Renal cortex interstitium (tissue), 15 donors: ENCODE measurements around the gene ZDHHC15. TPM values are rescaled to one million over a fixed set of nuclear protein-coding genes. Genes with fewer than 3 reads are reported as not detected.
"Not testable (repeated sequence)": the region's sequence is repeated elsewhere in the genome, so short reads cannot be mapped to it uniquely, and the experiment has no call there.

ENCODE experiments used
- DNase-seq, 11 donors: peaks; one replicate each; pipeline ENCODE4 v3.0.0-alpha.2; 2013; ENCODE audit warnings: low read depth in 9 of 11, low spot score in 4 of 11; ENCODE audit errors: extremely low read depth in 1 of 11
- long read RNA-seq, 16 experiments: transcript quantifications; one replicate each; lab custom pipeline, GENCODE V29; 2026
- polyA plus RNA-seq, 3 donors: library from polyadenylated mRNA; unstranded; fragments of 120-200 nt; gene quantifications; one replicate each; pipeline ENCODE4 v1.2.1, GENCODE V29; 2013; ENCODE audit not compliant: insufficient read length in 3 of 3

The ZDHHC15 gene
- 1 to 10 TPM; 6.2 to 7.8 (median 6.3) TPM for polyA plus RNA-seq
- long read RNA-seq, donor 1, full-length matches to known transcripts: 1 of 1 reads
- long read RNA-seq, donor 1, partial matches to known transcripts: 0 of 1 reads
- long read RNA-seq, donor 1, other reads (novel, unspliced or antisense): 0 of 1 reads
- long read RNA-seq, donor 2, full-length matches to known transcripts: 1 of 1 reads
- long read RNA-seq, donor 2, partial matches to known transcripts: 0 of 1 reads
- long read RNA-seq, donor 2, other reads (novel, unspliced or antisense): 0 of 1 reads
- long read RNA-seq, donor 3, full-length matches to known transcripts: 4 of 4 reads
- long read RNA-seq, donor 3, partial matches to known transcripts: 0 of 4 reads
- long read RNA-seq, donor 3, other reads (novel, unspliced or antisense): 0 of 4 reads
- long read RNA-seq, donor 4, full-length matches to known transcripts: 2 of 2 reads
- long read RNA-seq, donor 4, partial matches to known transcripts: 0 of 2 reads
- long read RNA-seq, donor 4, other reads (novel, unspliced or antisense): 0 of 2 reads
- long read RNA-seq, donor 5, full-length matches to known transcripts: 3 of 3 reads
- long read RNA-seq, donor 5, partial matches to known transcripts: 0 of 3 reads
- long read RNA-seq, donor 5, other reads (novel, unspliced or antisense): 0 of 3 reads
- long read RNA-seq, donor 6, full-length matches to known transcripts: 1 of 1 reads
- long read RNA-seq, donor 6, partial matches to known transcripts: 0 of 1 reads
- long read RNA-seq, donor 6, other reads (novel, unspliced or antisense): 0 of 1 reads
- long read RNA-seq, donor 7, full-length matches to known transcripts: 2 of 2 reads
- long read RNA-seq, donor 7, partial matches to known transcripts: 0 of 2 reads
- long read RNA-seq, donor 7, other reads (novel, unspliced or antisense): 0 of 2 reads
- long read RNA-seq, donor 8, full-length matches to known transcripts: 1 of 1 reads
- long read RNA-seq, donor 8, partial matches to known transcripts: 0 of 1 reads
- long read RNA-seq, donor 8, other reads (novel, unspliced or antisense): 0 of 1 reads
- long read RNA-seq, donor 9, full-length matches to known transcripts: 3 of 3 reads
- long read RNA-seq, donor 9, partial matches to known transcripts: 0 of 3 reads
- long read RNA-seq, donor 9, other reads (novel, unspliced or antisense): 0 of 3 reads
- long read RNA-seq, donor 10: 0 reads
- long read RNA-seq, donor 11, full-length matches to known transcripts: 3 of 3 reads
- long read RNA-seq, donor 11, partial matches to known transcripts: 0 of 3 reads
- long read RNA-seq, donor 11, other reads (novel, unspliced or antisense): 0 of 3 reads
- long read RNA-seq, donor 12, full-length matches to known transcripts: 1 of 1 reads
- long read RNA-seq, donor 12, partial matches to known transcripts: 0 of 1 reads
- long read RNA-seq, donor 12, other reads (novel, unspliced or antisense): 0 of 1 reads
- long read RNA-seq, donor 13, full-length matches to known transcripts: 3 of 3 reads
- long read RNA-seq, donor 13, partial matches to known transcripts: 0 of 3 reads
- long read RNA-seq, donor 13, other reads (novel, unspliced or antisense): 0 of 3 reads
- long read RNA-seq, donor 14, full-length matches to known transcripts: 1 of 1 reads
- long read RNA-seq, donor 14, partial matches to known transcripts: 0 of 1 reads
- long read RNA-seq, donor 14, other reads (novel, unspliced or antisense): 0 of 1 reads
- long read RNA-seq, donor 15, full-length matches to known transcripts: 1 of 1 reads
- long read RNA-seq, donor 15, partial matches to known transcripts: 0 of 1 reads
- long read RNA-seq, donor 15, other reads (novel, unspliced or antisense): 0 of 1 reads
- long read RNA-seq, donor 16, full-length matches to known transcripts: 3 of 3 reads
- long read RNA-seq, donor 16, partial matches to known transcripts: 0 of 3 reads
- long read RNA-seq, donor 16, other reads (novel, unspliced or antisense): 0 of 3 reads

DNA sequence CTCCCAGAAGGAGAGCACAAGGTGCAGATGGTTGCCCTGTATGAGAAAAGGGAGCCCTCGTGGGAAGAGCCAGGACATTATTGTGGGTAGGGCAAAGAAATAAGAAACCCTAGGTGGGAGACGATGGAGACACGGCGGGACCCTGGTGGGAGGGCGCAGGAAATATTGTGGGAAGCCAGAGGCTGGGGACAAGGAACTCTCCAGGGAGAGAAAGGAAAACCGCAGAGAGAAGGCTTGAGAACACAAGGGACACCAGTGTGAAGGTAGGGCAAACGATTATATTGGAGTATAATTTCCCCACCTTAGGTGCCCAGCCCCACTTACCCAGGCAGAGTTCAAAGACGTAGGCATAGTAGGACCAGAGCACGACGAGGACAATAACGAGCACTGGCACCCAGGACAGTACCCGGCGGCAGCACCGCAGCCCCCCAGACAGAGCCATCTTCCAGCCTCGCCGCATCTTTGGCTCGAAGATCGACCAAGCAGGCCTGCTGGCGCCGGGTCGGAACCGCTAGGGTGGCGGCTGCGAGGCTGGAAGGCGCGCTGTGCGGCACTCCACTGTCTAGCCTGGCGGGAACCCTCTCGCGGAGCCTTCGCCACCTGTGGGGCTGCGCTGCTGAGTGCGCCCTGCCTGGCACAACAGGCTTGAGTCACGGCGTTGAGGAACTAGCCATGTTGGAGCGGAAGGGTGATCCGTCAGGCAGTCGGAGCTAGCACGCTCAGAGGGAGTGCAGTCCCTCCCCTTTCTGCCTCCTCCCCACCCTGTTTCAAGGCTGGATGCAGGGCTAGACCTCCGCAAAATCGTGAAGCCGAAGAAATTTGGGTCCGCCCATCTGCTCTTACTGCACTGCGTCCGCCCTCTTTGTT, at the start of gene ZDHHC15:
TSS of gene ZDHHC15 (minus strand) at position 473 of the 867 bp plus-strand sequence. CDS start at position 460, 13 bp downstream.
- DNase-seq: peak; percentile 13 to 59 (median 51)

- DNase-seq: not testable (repeated sequence)
These were observed 37.7 kb upstream of the ZDHHC15 start for GRCh38 chrX:75560544-75560943.

GRCh38 chrX:75547783-75548182, 24.9 kb upstream of the ZDHHC15 start:
- no peak for DNase-seq

GRCh38 chrX:75546724-75547511, 24.1 kb upstream of the ZDHHC15 start:
- DNase-seq: no peak

- DNase-seq: no peak
These were observed 21.9 kb upstream of the ZDHHC15 start for GRCh38 chrX:75544786-75545185.

DNA sequence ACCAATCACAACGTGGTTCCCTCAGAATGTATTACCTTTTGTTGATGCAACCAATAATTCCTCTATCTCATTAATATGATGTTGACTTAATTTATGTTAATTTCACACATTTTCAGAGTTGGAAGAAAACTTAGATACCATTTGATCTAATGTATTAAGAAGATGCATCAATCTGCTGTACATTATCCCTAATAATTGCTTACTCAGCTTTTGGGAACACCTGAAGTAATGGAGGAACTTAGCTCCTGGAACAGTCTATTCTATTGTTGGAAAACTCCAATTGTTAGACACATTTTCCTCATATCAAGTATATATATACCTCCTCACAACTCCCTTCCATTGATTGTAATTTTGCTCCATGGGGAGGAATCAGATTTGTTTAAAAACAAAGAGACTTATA, 38.9 kb downstream of the ZDHHC15 start:
- DNase-seq: no peak

GRCh38 chrX:75461780-75462179, 61.1 kb downstream of the ZDHHC15 start:
- not testable (repeated sequence) for DNase-seq

DNA sequence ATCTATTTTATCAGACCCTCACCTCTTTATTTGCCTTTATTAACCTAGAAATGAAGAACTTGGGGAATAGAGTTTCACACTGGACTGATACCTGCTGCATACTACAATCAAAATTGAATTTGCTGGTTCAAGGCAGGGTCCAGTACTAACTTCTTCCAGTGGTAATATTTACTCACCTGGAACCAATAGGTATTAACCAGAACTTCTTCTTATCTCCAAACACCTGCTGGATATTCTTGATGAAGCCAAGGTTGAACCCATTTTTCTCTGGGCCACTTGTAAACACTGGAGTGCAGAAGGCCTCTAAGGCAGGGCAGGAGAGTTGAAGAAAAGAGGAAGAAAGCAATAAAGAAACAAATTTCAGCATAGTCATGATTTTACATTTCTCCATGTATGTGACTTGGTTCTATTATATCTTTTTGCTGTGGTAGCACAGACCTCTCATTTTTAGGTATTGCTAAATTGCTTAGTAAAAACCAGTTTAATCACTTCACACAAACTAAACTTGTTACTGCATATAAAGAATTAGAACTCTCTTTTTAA, 101.1 kb downstream of the ZDHHC15 start:
- DNase-seq: no peak

- not testable (repeated sequence) for DNase-seq
These were observed 115.7 kb downstream of the ZDHHC15 start for GRCh38 chrX:75407153-75407552.

GRCh38 chrX:75390470-75390869, 132.4 kb downstream of the ZDHHC15 start:
- no peak for DNase-seq

- no peak for DNase-seq
These were observed 153.1 kb downstream of the ZDHHC15 start for GRCh38 chrX:75369721-75370120.

DNA sequence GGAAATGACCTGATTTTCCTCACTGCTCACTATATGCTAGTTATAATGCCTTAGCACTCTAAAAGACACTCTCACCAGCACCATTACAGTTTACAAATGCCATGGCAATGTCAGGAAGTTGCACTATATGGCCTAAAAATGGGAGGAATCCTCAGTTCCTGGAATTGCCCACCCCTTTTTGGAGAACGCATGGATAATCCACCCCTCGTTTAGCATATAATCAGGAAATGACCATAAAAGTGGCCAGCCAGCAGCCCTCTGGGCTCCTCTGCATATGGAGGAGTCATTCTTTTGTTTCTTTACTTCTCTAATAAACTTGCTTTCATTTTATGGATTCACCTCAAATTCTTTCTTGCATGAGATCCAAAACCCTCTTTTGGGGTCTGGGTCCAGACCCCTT, 156.0 kb downstream of the ZDHHC15 start:
- no peak for DNase-seq

GRCh38 chrX:75365243-75365975, 157.4 kb downstream of the ZDHHC15 start:
- DNase-seq: no peak

DNA sequence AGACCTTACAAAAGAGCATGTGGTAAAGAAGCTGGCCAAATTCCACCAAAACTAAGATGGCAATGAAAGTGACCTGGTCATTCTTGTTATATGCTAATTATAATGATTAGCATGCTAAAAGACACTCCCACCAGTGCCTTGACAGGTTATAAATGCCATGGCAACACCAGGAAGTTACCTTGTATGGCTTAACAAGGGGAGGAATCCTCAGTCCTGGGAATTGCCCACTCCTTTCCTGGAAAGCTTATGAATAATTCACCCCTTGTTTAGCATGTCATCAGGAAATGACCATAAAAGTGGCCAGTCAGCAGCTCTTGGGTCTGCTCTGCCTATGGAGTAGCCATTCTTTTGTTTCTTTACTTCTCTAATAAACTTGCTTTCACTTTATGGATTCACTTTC, 161.0 kb downstream of the ZDHHC15 start:
- DNase-seq: no peak

- DNase-seq: not testable (repeated sequence)
These were observed 174.2 kb downstream of the ZDHHC15 start for GRCh38 chrX:75348601-75349000.
